Measurements from ENCODE around the gene GLRX2.

GRCh38 chr1:193085263-193085662, 20.0 kb downstream of the GLRX2 start:
- no peak for TF ChIP-seq GATA1 (IDR thresholded peaks at IDR 0.05; ENCODE audit: low read depth, low read length)
- no peak for TF ChIP-seq POLR2A (IDR thresholded peaks at IDR 0.05; ENCODE audit: low read length)

Measured in erythroblast (primary cell).